Ramos (cell line): ENCODE results near the gene PCK1.

ENCODE experiments used
- in situ Hi-C: fragments of 300-500 bp; cut with MboI; formaldehyde crosslinking; loops from one replicate; pipeline ENCODE4 v1.14.3; 2022; ENCODE audit warnings: low sequenced_read_pairs; ENCODE audit not compliant: unreplicated experiment

Gene PCK1

GRCh38 chr20:57558614-57559288 is 2.2 kb upstream of the PCK1 start:
- in situ Hi-C loops = no loop called here

GRCh38 chr20:57559289-57559634 is 1.6 kb upstream of the PCK1 start:
- in situ Hi-C loops = no loop called here

- in situ Hi-C loops = no loop called here
Observed at GRCh38 chr20:57559658-57560553, 1.0 kb upstream of the PCK1 start.

GRCh38 chr20:57561356-57562279 is 708 bp downstream of the PCK1 start:
- in situ Hi-C loops = no loop called here

DNA sequence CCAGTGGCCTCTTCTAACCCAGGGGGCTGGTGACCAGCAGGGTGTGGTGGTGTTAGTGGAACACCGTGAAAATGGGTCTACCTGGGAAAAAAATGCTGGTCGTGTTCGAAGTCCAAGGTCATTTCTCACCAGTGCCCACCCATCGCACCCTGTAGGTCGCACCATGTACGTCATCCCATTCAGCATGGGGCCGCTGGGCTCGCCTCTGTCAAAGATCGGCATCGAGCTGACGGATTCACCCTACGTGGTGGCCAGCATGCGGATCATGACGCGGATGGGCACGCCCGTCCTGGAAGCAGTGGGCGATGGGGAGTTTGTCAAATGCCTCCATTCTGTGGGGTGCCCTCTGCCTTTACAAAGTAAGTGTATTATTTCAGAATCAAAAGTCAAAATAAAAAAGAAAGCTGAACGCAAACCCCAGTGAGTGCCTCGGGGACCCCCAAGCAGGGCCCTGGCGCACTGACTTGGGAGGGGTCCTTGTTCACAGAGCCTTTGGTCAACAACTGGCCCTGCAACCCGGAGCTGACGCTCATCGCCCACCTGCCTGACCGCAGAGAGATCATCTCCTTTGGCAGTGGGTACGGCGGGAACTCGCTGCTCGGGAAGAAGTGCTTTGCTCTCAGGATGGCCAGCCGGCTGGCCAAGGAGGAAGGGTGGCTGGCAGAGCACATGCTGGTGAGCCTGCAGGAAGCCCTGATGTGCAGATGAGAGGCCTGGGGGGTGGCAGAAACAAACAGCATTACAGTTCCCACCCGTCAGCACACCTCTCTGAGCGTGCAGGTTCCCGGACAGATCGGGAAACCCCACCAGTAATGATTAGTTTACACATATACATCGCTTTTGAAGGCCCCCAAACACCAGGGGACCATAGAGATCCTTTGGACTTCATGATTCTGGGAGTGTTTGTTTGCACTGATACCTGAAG is 1.9 kb downstream of the PCK1 start:
- in situ Hi-C loops = no loop called here

DNA sequence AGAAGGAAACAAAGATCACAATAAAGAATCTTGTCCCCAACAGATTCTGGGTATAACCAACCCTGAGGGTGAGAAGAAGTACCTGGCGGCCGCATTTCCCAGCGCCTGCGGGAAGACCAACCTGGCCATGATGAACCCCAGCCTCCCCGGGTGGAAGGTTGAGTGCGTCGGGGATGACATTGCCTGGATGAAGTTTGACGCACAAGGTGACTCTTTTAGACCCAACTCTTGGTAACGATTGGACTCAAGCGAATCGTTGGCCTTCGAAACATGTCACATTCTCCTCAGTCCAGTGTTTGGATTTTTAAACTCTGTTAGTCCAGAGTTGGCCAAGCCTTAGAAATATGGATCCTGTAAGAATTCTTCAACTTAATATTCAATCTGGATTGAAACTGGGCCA is 2.6 kb downstream of the PCK1 start:
- in situ Hi-C loops = no loop called here

GRCh38 chr20:57564180-57564802 is 3.4 kb downstream of the PCK1 start:
- in situ Hi-C loops = no loop called here

GRCh38 chr20:57564951-57565642 is 4.2 kb downstream of the PCK1 start:
- in situ Hi-C loops = no loop called here

GRCh38 chr20:57566399-57566798 is 5.5 kb downstream of the PCK1 start:
- in situ Hi-C loops = no loop called here

GRCh38 chr20:57566803-57567459 is 6.0 kb downstream of the PCK1 start:
- in situ Hi-C loops = no loop called here

DNA sequence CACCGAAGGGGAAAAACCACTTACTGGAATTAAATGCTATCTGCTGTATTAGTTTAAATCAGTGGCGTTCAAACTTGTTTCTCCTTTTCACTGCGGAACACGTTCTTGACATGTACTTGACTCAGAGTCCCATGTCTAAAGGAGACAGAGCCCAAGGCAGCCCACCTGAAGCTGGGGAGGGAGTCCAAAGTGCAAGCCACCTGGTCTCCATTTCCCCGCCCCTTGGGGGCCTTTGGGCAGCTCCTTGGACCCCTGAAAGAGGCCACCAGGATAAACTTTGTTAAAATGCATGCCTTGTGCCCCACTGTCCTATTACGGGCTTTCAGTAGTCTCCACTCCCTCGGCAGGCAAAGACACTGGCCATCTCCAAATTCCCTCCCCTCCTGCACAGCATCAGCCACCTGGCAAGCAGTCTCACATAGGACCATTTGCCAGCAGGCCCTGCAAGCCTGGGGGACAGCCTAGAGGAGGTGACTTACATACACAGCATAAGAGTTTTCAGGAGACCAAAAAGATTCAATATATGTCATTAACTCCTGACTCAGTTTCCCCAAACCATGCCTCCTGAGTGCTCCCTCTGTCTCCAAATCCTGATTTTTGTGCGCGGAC is 6.7 kb downstream of the PCK1 start:
- in situ Hi-C loops = no loop called here

DNA sequence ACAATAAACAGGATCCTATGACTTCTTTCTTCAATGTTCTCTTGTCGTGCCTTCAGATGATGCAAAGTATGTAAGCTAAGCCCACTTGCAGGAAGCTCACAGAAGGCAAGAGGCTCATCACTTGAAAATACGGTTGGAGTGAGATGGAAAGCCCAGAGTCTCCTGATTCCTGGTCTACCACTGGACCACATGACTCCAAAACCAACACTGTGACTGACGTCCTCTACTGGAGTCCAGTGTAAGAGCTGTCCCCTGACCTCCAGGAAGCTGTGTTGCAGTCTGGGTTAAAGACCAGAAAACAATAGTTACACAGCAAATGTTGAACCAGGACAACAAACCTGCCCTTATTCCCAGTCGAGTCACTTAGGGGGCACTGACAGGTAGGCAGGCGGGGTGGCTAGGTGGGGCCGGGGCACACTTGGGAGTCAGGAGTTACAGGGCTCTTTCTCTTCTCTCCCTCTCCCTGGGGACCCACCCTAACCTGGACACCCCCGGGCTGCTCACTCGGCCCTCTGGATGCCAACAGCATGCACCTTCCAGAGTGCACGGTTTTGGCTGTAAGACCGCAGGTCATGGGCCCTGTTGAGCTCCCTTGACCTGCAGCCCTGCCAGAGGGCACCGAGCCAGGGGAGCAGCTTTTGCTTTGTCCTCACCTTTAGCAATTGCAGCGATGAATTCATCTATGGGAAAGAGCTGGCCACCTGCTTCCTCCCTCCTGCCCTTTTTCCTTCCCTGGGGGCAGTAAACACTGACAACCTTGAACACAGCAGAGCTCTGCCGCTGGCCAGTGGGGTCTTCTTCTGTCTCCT is 7.4 kb downstream of the PCK1 start:
- in situ Hi-C loops = no loop called here

- in situ Hi-C loops = no loop called here
Observed at GRCh38 chr20:57568960-57569359, 8.1 kb downstream of the PCK1 start.

DNA sequence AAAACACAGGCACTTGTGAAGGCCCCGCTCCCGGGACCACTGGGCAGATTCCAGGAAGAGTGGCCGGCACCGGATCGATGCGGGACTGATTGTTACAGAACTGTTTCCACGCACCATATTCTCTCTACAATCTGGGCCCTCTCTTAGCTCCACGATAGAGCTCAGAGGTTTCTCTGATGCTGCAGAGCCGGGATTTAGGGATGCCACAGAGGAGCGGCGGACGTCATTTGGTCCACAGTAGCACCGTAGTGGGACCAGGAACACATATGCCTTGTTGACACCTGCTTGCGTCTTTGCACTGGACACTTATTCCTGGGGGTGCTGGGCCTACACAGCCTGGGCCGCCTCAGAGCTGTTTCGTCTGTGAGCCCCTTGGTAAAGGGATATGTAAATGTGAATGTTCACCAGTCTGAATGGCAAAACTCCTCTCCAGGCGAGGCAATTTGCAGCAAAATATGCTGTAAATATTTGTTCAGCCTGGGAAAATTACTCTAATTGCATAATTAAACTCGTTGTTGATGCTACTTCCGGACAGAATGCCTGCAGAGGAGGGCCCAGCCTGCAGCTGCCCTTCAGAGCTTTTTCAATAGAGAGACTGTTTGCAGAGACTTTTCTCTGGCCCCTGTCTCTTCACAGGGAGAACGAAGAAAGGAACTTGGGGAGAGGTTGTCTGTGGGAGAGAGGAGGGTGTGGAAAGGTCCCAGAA is 9.4 kb downstream of the PCK1 start:
- in situ Hi-C loops = no loop called here

- in situ Hi-C loops = no loop called here
Observed at GRCh38 chr20:57570920-57571319, 10.0 kb downstream of the PCK1 start.

DNA sequence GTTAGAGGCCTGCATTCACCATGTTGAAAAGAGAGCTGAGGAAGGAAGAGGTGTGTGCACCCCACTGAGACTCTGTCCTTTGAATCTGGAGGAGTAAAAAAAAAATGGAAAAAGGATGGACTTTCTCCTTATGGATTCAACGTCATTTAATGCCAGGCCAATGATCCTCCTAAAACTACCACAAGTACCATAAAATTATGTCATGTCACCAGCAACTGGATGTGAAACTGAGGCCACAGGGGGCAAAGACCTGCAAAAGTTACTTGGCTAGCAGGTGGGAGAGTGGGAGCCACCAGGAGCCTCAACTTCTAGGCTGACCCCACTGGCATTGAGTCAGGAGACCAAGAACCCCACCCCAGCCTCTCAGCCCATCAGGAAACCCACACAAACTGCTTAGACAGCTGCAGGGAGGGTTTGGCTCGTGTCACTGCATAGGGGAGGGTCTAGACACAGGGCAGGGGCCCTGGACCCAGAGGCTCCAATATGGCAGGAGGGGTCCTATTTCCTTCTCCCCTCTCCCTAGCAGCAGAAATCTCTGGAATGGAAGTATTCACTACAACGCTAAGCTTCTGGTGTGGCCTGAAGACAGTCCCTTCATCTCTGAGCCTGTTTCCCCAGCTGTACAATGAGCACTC is 11.0 kb downstream of the PCK1 start:
- in situ Hi-C loops = no loop called here
